Caco-2 (cell line): ENCODE data around the gene FBXO24. TPM values are rescaled to one million over a fixed set of nuclear protein-coding genes. Genes with fewer than 3 reads are reported as not detected.
A peak's percentile ranks its signal among the peaks of the same experiment; 100 is the strongest.

ENCODE experiments used
- BruUV-seq: library from RNA; stranded (reverse); fragments of 400-500 nt; replicated peaks from 2 replicates; lab custom pipeline; 2021; lab: Mats Ljungman, UMichigan
- CTCF ChIA-PET: fragments of 300-600 bp; sonication (Branson Sonifier 250); formaldehyde crosslinking; loops from one replicate; lab custom pipeline; 2022; ENCODE audit warnings: antibody characterized with exemption; lab: Charles Lee
- POLR2A ChIA-PET: fragments of 300-600 bp; sonication (Branson Sonifier 250); formaldehyde crosslinking; loops from one replicate; lab custom pipeline; 2022; ENCODE audit warnings: antibody characterized with exemption; lab: Charles Lee
- DNase-seq, 2 experiments: peaks; one replicate each; pipeline versions ENCODE4 v3.0.0 to v3.0.0-alpha.2; 2020 to 2022
- H3K27me3 ChIP-seq: replicated peaks from 2 replicates; pipeline ENCODE4 v1.6.0; 2011; ENCODE audit warnings: low read length; ENCODE audit not compliant: control insufficient read depth, insufficient read depth
- H3K36me3 ChIP-seq: 2 replicates; pipeline ENCODE4 v1.5.1; 2011; ENCODE audit warnings: low read length; ENCODE audit not compliant: control insufficient read depth, insufficient read depth
- H3K4me1 ChIP-seq: fragments of 250-450 bp; sonication (Bioruptor Pico); 2 replicates; pipeline ENCODE4 v1.5.1; 2020; ENCODE audit warnings: mild to moderate bottlenecking
- H3K4me3 ChIP-seq: 2 replicates; pipeline ENCODE4 v1.5.1; 2011; ENCODE audit warnings: low read depth, mild to moderate bottlenecking, control low read depth, low read length
- H3K9me3 ChIP-seq: fragments of 250-450 bp; sonication (Bioruptor Pico); 2 replicates; pipeline ENCODE4 v1.5.1; 2020; ENCODE audit warnings: mild to moderate bottlenecking, moderate library complexity
- H3K27ac Mint-ChIP-seq: one replicate; pipeline ENCODE4 v1.8.0; 2022; ENCODE audit warnings: mixed read lengths; ENCODE audit not compliant: unreplicated experiment
- H3K27me3 Mint-ChIP-seq: one replicate; pipeline ENCODE4 v1.8.0; 2022; ENCODE audit warnings: mixed read lengths; ENCODE audit not compliant: insufficient read depth, unreplicated experiment
- H3K36me3 Mint-ChIP-seq: one replicate; pipeline ENCODE4 v1.8.0; 2022; ENCODE audit warnings: mild to moderate bottlenecking, mixed read lengths; ENCODE audit not compliant: insufficient read depth, unreplicated experiment
- H3K4me1 Mint-ChIP-seq: one replicate; pipeline ENCODE4 v1.8.0; 2022; ENCODE audit warnings: low read depth, mixed read lengths; ENCODE audit not compliant: unreplicated experiment
- H3K4me3 Mint-ChIP-seq: one replicate; pipeline ENCODE4 v1.8.0; 2022; ENCODE audit warnings: mild to moderate bottlenecking, moderate library complexity, mixed read lengths; ENCODE audit not compliant: unreplicated experiment
- H3K9me3 Mint-ChIP-seq: one replicate; pipeline ENCODE4 v1.8.0; 2022; ENCODE audit warnings: mixed read lengths; ENCODE audit not compliant: unreplicated experiment
- CTCF ChIP-seq, 2 experiments: fragments of 200-600 bp in 1 of 2; IDR thresholded peaks; 1 replicate in 1 of 2; 2 replicates in 1 of 2; pipeline versions ENCODE4 v1.5.1 to v1.8.0; 2011 to 2022; ENCODE audit warnings: antibody characterized with exemption in 1 of 2, control low read depth in 1 of 2, inconsistent platforms in 1 of 2, low read depth in 1 of 2, low read length in 1 of 2, mild to moderate bottlenecking in 1 of 2, moderate library complexity in 1 of 2; ENCODE audit not compliant: insufficient read depth in 1 of 2, severe bottlenecking in 1 of 2, unreplicated experiment in 1 of 2
- intact Hi-C: fragments of 100-400 bp; cut with micrococcal nuclease; formaldehyde crosslinking; loops from one replicate; pipeline ENCODE4 v1.10.0; 2022; ENCODE audit not compliant: unreplicated experiment
- total RNA-seq: library from RNA; stranded (reverse); gene quantifications from 2 replicates; pipeline ENCODE4 v1.2.3, GENCODE V29; 2022

FBXO24 gene
- total RNA-seq, 1 experiment from 2014 or later: 1.5 TPM

GRCh38 chr7:100588438-100588837 lies 2.3 kb downstream of the FBXO24 start:
- peaks cover 7% of the 10 kb centered on the region for H3K4me1 ChIP-seq
- peak in 1 of 2 experiments; percentile 34 for TF ChIP-seq CTCF (IDR thresholded peaks at IDR 0.05; ENCODE audit: insufficient read depth in 1 of 2, low read depth in 1 of 2, low read length in 1 of 2, severe bottlenecking in 1 of 2, unreplicated experiment in 1 of 2)
- no peaks in the 10 kb centered on the region for H3K9me3 ChIP-seq
- peak overlapping the region; percentile 14 for H3K4me3 Mint-ChIP-seq
- H3K27me3 Mint-ChIP-seq: no peaks in the 10 kb centered on the region
- no peak overlapping the region for H3K4me3 ChIP-seq
- ChIA-PET CTCF (interaction anchor here (0.5 to 1.8 kb wide), 21 partner anchors 11 to 629 kb away, joined by 3 to 21 read pairs (median 4); partner anchors contain the start of genes AGFG2, MOSPD3, PLOD3 and POP7), POLR2A (no interaction called here)
- H3K27me3 ChIP-seq: no peaks in the 10 kb centered on the region
- no peak overlapping the region for H3K27ac Mint-ChIP-seq
- BruUV-seq: no TSS peak
- peaks cover 11% of the 10 kb centered on the region for H3K4me1 Mint-ChIP-seq
- intact Hi-C loops: loop anchor here (1.0 kb wide), 1 partner anchor 119 kb away; no protein-coding TSS in a partner anchor
- H3K9me3 Mint-ChIP-seq: no peaks in the 10 kb centered on the region
- no peak for DNase-seq
- 0 out of 2 replicates have a peak, but pooled peaks cover 2% of the 10 kb centered on the region for H3K36me3 ChIP-seq
- peaks cover 34% of the 10 kb centered on the region for H3K36me3 Mint-ChIP-seq

GRCh38 chr7:100589341-100589947 lies 3.3 kb downstream of the FBXO24 start:
- Mint-ChIP-seq H3K4me3 (no peak overlapping the region), H3K4me1 (peaks cover 6% of the 10 kb centered on the region), H3K27me3 (no peaks in the 10 kb centered on the region), H3K36me3 (peaks cover 40% of the 10 kb centered on the region), H3K9me3 (no peaks in the 10 kb centered on the region), H3K27ac (no peak overlapping the region)
- Histone ChIP-seq H3K9me3 (no peaks in the 10 kb centered on the region), H3K36me3 (no peaks in the 10 kb centered on the region), H3K27me3 (no peaks in the 10 kb centered on the region), H3K4me3 (no peak overlapping the region), H3K4me1 (no peaks in the 10 kb centered on the region)
- no peak for TF ChIP-seq CTCF (IDR thresholded peaks at IDR 0.05; ENCODE audit: insufficient read depth in 1 of 2, low read depth in 1 of 2, low read length in 1 of 2, severe bottlenecking in 1 of 2, unreplicated experiment in 1 of 2)
- POLR2A ChIA-PET: no interaction called here
- intact Hi-C loops: no loop called here
- no peak for DNase-seq
- BruUV-seq: no TSS peak
- CTCF ChIA-PET: interaction anchor here (0.5 to 1.8 kb wide), 10 partner anchors 10 to 263 kb away, joined by 3 to 21 read pairs (median 4); partner anchors contain the start of genes AGFG2, EPHB4, MOSPD3 and SLC12A9

GRCh38 chr7:100590077-100590737 lies 4.1 kb downstream of the FBXO24 start:
- BruUV-seq: no TSS peak
- ChIA-PET CTCF (no interaction called here), POLR2A (no interaction called here)
- H3K4me1 Mint-ChIP-seq: peaks cover 6% of the 10 kb centered on the region
- H3K4me3 Mint-ChIP-seq: no peak overlapping the region
- H3K9me3 ChIP-seq: no peaks in the 10 kb centered on the region
- no peaks in the 10 kb centered on the region for H3K4me1 ChIP-seq
- H3K27me3 ChIP-seq: no peaks in the 10 kb centered on the region
- no peak overlapping the region for H3K4me3 ChIP-seq
- TF ChIP-seq CTCF (IDR thresholded peaks at IDR 0.05; ENCODE audit: insufficient read depth in 1 of 2, low read depth in 1 of 2, low read length in 1 of 2, severe bottlenecking in 1 of 2, unreplicated experiment in 1 of 2): no peak
- H3K27me3 Mint-ChIP-seq: no peaks in the 10 kb centered on the region
- intact Hi-C loops: no loop called here
- DNase-seq: no peak
- H3K27ac Mint-ChIP-seq: no peak overlapping the region
- H3K9me3 Mint-ChIP-seq: no peaks in the 10 kb centered on the region
- H3K36me3 ChIP-seq: no peaks in the 10 kb centered on the region
- peaks cover 34% of the 10 kb centered on the region for H3K36me3 Mint-ChIP-seq
